NOMO-1 (cell line): ENCODE data around the gene IPO7.
"Not testable (repeated sequence)": the region's sequence is repeated elsewhere in the genome, so short reads cannot be mapped to it uniquely, and the experiment has no call there.

Experiments used
- DNase-seq, 2 experiments: peaks; one replicate each; lab custom pipeline; 2025; ENCODE audit not compliant: unreplicated experiment in 2 of 2; lab: John Stamatoyannopoulos, UW

IPO7 gene

GRCh38 chr11:9397746-9398680 is 13.6 kb downstream of the IPO7 start:
- no peak for DNase-seq

DNA sequence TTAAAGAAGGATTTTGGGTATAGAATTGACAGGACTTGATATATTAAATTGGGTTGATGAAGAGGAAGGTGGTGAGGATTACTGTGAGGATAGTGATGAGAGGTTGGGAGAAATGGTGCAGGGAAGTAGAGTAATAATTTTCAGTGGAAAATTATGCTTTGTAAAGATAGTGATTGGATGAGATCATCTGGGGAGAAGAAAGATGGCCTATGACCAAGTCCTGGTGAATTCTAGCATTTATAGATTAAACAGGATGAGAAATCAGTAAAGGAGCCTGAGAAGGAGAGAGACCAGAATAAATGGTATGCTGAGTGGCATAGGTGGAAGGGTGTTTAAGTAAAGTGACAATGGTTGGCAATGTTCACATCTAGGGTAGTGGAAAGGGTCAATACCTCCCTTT is 15.0 kb downstream of the IPO7 start:
- no peak for DNase-seq

- DNase-seq, result not testable (repeated sequence)
These were observed 17.4 kb downstream of the IPO7 start for GRCh38 chr11:9401884-9402283.

GRCh38 chr11:9428706-9429105 is 44.3 kb downstream of the IPO7 start:
- no peak for DNase-seq

DNA sequence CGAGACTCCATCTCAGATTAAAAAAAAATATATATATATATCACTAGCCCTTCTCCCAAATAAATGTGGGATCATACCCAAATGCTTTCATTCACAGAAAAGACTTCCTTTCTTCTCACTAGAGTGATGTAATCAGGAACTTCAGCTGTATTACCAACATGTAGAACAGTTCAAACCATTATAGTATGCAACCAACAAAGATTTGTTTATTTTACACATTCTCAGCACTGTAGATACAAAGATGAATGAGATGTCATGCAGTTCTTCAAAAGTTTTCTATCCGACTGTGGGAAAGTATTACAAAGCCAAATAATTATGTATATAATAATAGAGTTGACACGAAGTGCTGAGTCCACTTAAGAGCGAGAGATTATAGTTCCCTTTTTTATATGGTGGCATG is 54.2 kb downstream of the IPO7 start:
- DNase-seq, result no peak

- no peak for DNase-seq
These were observed 61.8 kb downstream of the IPO7 start for GRCh38 chr11:9446230-9446629.

- DNase-seq, result no peak
These were observed 64.3 kb downstream of the IPO7 start for GRCh38 chr11:9448576-9449352.

DNA sequence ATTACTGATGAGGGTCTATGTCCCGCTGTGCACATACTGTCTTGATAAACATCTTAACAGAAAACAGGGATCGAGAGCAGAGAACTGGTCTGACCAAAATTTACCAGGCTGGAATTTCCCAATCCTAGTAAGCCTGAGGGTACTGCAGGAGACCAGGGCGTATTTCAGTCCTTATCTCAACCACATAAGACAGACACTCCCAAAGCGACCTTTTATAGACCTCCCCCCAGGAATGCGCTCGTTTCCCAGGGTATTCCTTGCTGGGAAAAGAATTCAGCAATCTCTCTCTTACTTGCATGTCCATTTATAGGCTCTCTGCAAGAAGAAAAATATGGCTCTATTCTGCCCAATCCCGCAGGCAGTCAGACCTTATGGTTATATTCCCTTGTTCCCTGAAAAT is 67.6 kb downstream of the IPO7 start:
- not testable (repeated sequence) for DNase-seq

- no peak for DNase-seq
These were observed 71.3 kb downstream of the IPO7 start for GRCh38 chr11:9455722-9456121.

DNA sequence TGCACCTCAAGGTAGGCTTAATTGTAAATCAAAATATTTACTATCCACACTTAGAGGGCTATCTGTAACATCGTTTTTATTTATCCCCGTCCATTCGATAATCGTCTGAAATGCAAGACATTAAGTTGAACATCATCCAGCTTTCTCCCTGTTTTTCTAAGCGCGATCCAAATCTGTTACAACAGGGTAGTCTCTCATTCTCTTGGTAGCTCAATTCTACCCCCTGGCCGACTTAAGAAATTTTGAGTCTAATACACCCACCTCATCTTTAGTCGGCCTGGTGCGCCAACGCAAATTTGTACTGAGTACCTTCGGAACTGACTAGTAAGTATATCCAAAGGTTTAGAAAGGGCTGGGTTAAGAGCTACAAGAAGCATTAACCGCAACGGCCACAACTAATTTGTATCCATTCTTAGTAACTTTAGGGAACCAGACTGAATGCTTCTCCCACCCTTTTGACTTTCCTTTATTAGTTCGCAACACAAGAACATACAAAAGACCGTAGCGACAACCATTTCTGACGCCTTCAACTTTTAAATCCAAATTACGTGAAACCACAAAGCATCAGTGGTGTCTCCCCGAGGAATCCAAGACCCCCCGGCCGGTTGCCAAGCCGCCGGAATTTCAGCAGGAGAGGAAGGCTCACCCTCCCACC is 75.3 kb downstream of the IPO7 start:
- DNase-seq, result peak; percentile 26 to 59

DNA sequence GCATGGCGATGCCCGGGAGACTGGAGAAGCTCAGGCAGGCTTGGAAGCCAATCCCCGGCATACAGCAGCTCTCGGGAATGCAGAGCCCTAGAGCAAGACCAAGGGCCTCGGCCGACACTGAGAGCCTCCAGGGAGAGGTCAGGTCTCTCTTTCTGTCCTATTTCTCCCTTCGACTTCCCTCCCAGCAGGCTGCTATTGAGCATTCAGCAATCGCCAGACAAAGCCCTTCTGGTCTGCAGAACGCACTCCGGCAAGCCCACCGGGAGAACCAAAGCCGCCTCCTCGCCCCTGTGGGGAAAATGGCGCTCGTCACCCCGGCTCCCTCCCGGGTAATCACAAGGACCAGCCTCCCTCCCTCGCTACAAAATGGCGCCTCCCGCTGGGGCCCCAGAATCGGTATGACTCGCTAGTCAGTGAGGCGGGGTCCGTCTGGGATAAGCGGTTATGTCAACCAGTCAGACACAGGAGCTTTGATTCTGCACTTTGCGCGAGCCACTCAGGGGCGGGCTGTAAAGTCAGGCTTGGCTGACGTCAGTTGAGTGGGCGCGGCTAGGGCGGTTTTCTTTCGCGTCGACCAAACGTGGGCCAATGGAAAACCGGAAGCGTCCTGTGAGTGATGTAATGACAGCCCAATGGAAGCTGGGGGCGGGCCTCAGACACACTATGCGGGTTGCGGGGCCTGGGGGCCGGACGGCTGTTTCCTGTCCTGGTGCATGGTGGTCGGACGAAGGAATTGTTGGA is 76.0 kb downstream of the IPO7 start, which contains the start of gene ZNF143:
Gene ZNF143, plus strand, starts transcription at position 691 of the 741 bp plus-strand sequence. CDS start 10,297 bp downstream, outside the sequence.
- DNase-seq, result peak; percentile 99

DNA sequence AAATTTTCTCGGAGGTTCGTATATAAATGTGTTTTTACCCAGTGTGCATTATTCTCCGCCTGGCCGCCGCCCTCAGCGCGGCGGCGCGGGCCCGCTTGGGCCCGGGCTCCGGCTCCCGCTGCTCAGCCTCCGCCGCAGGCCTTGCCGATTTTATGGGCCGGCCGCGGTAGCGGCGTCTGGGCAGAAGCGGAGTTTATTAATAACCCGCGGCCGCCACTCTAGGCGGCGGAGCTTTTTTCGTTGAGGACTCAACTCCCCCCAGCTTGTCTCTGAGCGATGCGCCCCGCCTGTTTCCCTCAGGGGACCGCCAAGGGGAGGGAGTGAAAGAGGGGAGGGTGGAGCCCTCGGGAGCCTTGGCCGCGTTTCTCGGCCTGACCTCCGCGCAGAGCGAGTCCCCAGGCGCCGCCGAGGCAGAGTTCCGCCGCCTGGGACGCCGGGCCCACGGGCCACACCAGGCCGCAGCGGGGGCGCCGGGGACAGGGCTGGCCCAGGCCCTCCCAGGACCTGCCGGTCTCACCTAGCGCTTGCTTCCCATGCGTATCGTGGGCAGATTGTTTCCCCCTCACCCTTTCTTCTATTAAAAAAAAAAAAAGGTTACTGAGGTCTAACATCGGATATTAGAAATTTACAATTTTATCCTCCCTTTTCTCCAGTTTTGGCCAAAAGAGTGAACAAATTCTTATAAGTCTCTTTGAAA is 76.8 kb downstream of the IPO7 start:
- peak; percentile 79 to 87 for DNase-seq

DNA sequence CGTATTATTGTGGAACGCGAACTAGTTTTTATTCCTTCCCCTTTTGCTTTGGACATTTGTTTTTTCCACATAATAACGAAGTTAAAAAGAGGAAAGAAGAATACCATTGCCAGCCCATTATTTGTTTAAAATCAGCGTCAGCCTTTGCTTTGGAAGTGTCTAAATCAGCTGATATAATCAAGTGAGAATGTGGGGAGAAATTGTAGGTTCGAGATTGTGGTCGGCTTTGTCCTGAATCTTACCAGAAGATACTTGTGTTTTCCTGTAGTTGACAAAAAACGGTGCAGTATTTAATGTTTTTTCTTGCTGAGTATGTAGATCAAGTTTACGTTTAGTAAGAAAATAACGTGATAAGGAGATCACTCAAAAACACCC is 77.3 kb downstream of the IPO7 start:
- peak in 1 of 2 experiments; percentile 48 for DNase-seq

GRCh38 chr11:9462172-9462799 is 77.8 kb downstream of the IPO7 start:
- peak in 1 of 2 experiments; percentile 6 for DNase-seq

GRCh38 chr11:9462806-9463537 is 78.5 kb downstream of the IPO7 start:
- DNase-seq, result no peak

GRCh38 chr11:9470765-9471164 is 86.3 kb downstream of the IPO7 start:
- no peak for DNase-seq

GRCh38 chr11:9473408-9473807 is 89.0 kb downstream of the IPO7 start:
- no peak for DNase-seq

DNA sequence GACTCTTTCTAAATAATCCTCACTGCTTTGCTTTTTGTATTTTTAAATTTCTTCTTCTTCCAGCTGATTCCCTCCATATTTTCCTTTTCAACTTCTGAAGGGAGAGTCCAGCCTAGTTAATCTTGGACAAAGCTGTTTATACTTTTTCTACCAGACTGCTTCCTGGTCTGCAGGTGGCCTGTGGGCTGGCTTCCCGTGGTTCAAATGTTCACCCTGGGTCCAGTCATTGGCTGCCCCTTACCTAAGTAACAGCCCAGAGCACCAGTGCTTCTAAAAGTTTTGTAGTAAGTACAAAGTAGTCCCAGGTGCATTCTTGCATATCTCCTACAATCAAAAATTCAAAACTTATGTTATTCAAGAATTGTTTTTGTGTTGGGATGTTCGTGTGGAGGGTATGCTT is 95.4 kb downstream of the IPO7 start:
- no peak for DNase-seq
